Stimulated activated effector memory CD8-positive, alpha-beta T cell treated with anti-CD3 and anti-CD28 coated beads, Interleukin-12 subunit alpha, Interleukin-12 subunit beta, amount 100 ng/mL, for 72 hours (primary cell): ENCODE data around the gene TMA7B.
A peak's percentile ranks its signal among the peaks of the same experiment; 100 is the strongest.

Experiments used
- ATAC-seq: fragments of 150-1000 bp; cut with Tn5 transposase; 2 replicates; pipeline ENCODE4 v1.10.0; 2021
- DNase-seq, 2 donors: peaks; one replicate each; pipeline ENCODE4 v3.0.0; 2021 to 2022; ENCODE audit warnings: low spot score in 2 of 2
- H3K27ac Mint-ChIP-seq: one replicate; pipeline ENCODE4 v1.8.0; 2022; ENCODE audit warnings: mild to moderate bottlenecking, mixed read lengths
- H3K36me3 Mint-ChIP-seq: one replicate; pipeline ENCODE4 v1.8.0; 2022; ENCODE audit warnings: mild to moderate bottlenecking, mixed read lengths
- H3K4me1 Mint-ChIP-seq: one replicate; pipeline ENCODE4 v1.8.0; 2022; ENCODE audit warnings: mixed read lengths
- H3K4me3 Mint-ChIP-seq: one replicate; pipeline ENCODE4 v1.8.0; 2022; ENCODE audit warnings: mild to moderate bottlenecking, mixed read lengths
- H3K9me3 Mint-ChIP-seq: one replicate; pipeline ENCODE4 v1.8.0; 2022; ENCODE audit warnings: mixed read lengths

Gene TMA7B

DNA sequence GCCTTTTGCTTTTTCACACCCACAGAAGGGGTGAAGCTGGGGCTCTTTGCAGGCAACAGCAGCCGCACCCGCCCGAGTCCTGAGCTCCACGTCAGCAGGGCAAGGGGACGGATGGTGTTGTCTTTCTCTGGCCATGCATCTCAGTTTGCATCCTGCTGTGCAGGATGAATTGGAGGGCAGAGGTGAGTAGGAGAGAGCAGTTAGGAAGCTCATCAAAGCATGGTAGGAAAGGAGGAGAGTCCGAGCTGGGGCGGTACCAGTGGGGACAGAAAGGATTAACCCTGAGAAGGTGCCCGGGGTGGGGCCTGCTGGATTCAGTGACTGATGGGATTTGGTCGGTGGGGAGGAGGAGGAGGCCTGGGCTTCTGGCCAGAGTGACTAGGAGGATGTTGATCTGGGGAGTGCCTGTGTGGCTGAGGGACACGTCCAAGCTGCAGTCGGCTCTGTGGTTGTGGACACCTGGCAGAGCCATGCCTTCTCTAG is 49.1 kb downstream of the TMA7B start:
- ATAC-seq = no peak
- H3K36me3 Mint-ChIP-seq = peaks cover 5% of the 10 kb centered on the region
- no peak for DNase-seq
- H3K9me3 Mint-ChIP-seq = no peaks in the 10 kb centered on the region
- peak overlapping the region; percentile 30 for H3K27ac Mint-ChIP-seq
- peaks cover 18% of the 10 kb centered on the region for H3K4me1 Mint-ChIP-seq
- no peak overlapping the region for H3K4me3 Mint-ChIP-seq

DNA sequence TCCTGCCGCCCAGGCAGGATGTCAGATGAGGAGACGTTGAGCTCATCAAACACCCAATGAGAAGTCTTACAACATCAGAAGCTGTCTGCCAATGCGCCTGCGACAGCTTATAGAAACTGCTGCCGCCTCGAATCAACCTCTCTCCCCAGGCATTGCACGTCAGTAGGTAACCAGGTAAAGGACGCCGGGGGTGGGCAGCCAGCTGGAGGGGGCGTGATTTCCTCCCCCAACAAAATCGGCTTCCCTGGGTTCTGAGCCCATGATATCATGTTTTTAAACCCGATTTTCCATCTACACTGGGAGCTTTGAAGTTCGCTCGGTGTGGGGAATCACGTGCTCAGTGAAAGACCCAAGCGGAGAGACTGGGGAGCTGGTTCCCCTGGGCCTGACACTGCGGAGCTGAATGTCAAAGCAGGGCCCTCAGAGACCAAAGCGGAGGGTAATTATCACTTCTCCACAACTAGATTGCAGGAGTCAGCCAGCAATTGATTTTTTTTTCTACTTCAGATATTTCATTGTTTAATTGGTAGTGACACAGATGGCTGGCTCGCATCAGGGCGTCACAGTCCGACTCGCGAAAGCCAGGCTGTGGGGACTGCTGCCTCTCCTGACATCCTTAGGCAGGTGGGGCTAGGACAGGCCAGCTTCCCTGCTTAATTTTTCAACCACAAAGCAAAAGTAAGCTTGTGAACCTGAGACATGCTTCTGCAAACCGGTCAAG is 49.9 kb downstream of the TMA7B start:
- Mint-ChIP-seq H3K27ac (no peak overlapping the region), H3K36me3 (peaks cover 5% of the 10 kb centered on the region), H3K4me1 (peaks cover 18% of the 10 kb centered on the region), H3K4me3 (no peak overlapping the region), H3K9me3 (no peaks in the 10 kb centered on the region)
- ATAC-seq (no peak), DNase-seq (no peak)

DNA sequence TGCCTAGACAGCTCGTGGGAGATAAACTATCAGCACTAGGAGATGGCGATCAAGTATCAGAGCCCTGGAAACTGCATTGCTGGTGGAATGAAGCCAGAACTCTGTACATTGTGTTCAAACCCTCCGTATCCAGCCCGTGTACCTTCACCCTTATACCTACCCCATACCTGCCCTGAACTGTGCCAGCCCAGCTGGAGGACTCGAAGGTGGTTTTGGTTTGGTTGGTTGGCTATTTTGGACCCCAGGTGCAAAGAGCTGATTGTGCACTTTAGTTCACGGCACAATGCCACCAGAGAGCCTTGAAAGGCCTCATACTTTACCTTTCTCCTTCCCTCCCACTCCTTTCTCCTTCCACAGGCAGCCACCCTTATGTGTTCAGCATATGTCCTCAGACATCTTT is 50.5 kb downstream of the TMA7B start:
- H3K36me3 Mint-ChIP-seq = peaks cover 5% of the 10 kb centered on the region
- ATAC-seq = no peak
- no peak for DNase-seq
- H3K4me3 Mint-ChIP-seq = no peak overlapping the region
- H3K4me1 Mint-ChIP-seq = peaks cover 18% of the 10 kb centered on the region
- H3K9me3 Mint-ChIP-seq = no peaks in the 10 kb centered on the region
- no peak overlapping the region for H3K27ac Mint-ChIP-seq
